22Rv1 (cell line): Measurements from ENCODE around the gene ZCCHC3.

Source experiments
- CTCF ChIP-seq: fragments of 450-650 bp; IDR thresholded peaks from 2 replicates; pipeline ENCODE4 v1.5.1; 2017; ENCODE audit warnings: mild to moderate bottlenecking
- ZFX ChIP-seq: fragments of 450-650 bp; IDR thresholded peaks from 2 replicates; pipeline ENCODE4 v1.6.1; 2017; ENCODE audit warnings: antibody characterized with exemption, borderline replicate concordance

DNA sequence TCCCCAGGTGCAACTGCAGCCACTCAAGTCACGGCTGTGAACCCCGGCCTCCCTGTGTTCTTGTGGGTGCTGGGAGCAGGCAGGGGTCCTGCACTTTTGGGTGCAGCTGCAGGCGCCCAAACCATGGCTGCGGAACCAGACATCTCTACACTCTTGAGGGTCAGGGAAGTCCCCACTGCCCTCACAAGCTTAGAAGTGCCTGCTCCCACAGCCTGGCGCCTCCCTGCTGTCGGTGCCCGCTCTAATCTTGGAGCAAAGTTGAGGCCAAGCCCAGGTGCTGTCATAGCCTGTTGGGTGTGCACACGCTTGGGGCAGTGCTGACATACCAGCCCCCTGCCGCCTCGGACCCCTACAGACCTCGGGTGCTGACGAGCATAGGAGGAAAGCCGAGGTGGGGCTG lies 33.7 kb upstream of the ZCCHC3 start:
- TF ChIP-seq CTCF, result no peak
- no peak for TF ChIP-seq ZFX
